WTC11 (cell line): ENCODE results near the gene ZFP36L2. TPM values are rescaled to one million over a fixed set of nuclear protein-coding genes. Genes with fewer than 3 reads are reported as not detected.

Experiments
- ATAC-seq: fragments of 200-7000 bp; cut with Tn5 transposase; 2 replicates; pipeline ENCODE4 v1.10.0; 2021; ENCODE audit warnings: mild to moderate bottlenecking, moderate library complexity
- CTCF ChIA-PET: fragments of 300-600 bp; sonication (Branson Sonifier 250); formaldehyde crosslinking; loops from one replicate; lab custom pipeline; 2021; ENCODE audit warnings: antibody characterized with exemption; lab: Charles Lee
- POLR2A ChIA-PET: fragments of 350-600 bp; sonication (Branson Sonifier 250); formaldehyde crosslinking; loops from one replicate; lab custom pipeline; 2021; ENCODE audit warnings: antibody characterized with exemption; lab: Charles Lee
- DNase-seq: peaks from one replicate; pipeline ENCODE4 v3.0.0; 2021; ENCODE audit warnings: low spot score
- H3K27ac Mint-ChIP-seq: 2 replicates; pipeline ENCODE4 v1.8.0; 2021; ENCODE audit warnings: mixed read lengths
- H3K27me3 Mint-ChIP-seq: 2 replicates; pipeline ENCODE4 v1.8.0; 2021; ENCODE audit warnings: low read depth, mild to moderate bottlenecking, moderate library complexity, mixed read lengths
- H3K36me3 Mint-ChIP-seq: 2 replicates; pipeline ENCODE4 v1.8.0; 2021; ENCODE audit warnings: mixed read lengths
- H3K4me1 Mint-ChIP-seq: 2 replicates; pipeline ENCODE4 v1.8.0; 2022; ENCODE audit warnings: mixed read lengths
- H3K4me3 Mint-ChIP-seq: 2 replicates; pipeline ENCODE4 v1.8.0; 2021; ENCODE audit warnings: mild to moderate bottlenecking, moderate library complexity, mixed read lengths
- H3K9me3 Mint-ChIP-seq: 2 replicates; pipeline ENCODE4 v1.8.0; 2021; ENCODE audit warnings: mixed read lengths
- ATF1 ChIP-seq: sonication (generic); formaldehyde crosslinking; IDR thresholded peaks from 2 replicates; pipeline ENCODE4 v1.8.1; 2023; ENCODE audit warnings: mild to moderate bottlenecking, moderate library complexity, missing genetic modification reagents
- ATF2 ChIP-seq: sonication (generic); formaldehyde crosslinking; IDR thresholded peaks from 2 replicates; pipeline ENCODE4 v1.8.1; 2022; ENCODE audit warnings: low read depth, missing genetic modification reagents, borderline replicate concordance
- CREB1 ChIP-seq: sonication (generic); formaldehyde crosslinking; IDR thresholded peaks from 2 replicates; pipeline ENCODE4 v1.8.0; 2023; ENCODE audit warnings: mild to moderate bottlenecking, missing genetic modification reagents
- EMX1 ChIP-seq: fragments of 250-450 bp; sonication (Bioruptor Pico); IDR thresholded peaks from 2 replicates; pipeline ENCODE4 v1.8.0; 2021; ENCODE audit warnings: mild to moderate bottlenecking
- ERG ChIP-seq: fragments of 250-450 bp; sonication (Bioruptor Pico); IDR thresholded peaks from 2 replicates; pipeline ENCODE4 v1.8.0; 2021; ENCODE audit warnings: mild to moderate bottlenecking
- FOXP4 ChIP-seq: sonication (generic); formaldehyde crosslinking; IDR thresholded peaks from 2 replicates; pipeline ENCODE4 v1.8.0; 2022; ENCODE audit warnings: mild to moderate bottlenecking, missing genetic modification reagents
- MXD4 ChIP-seq: fragments of 250-450 bp; sonication (Bioruptor Pico); IDR thresholded peaks from 2 replicates; pipeline ENCODE4 v1.8.0; 2021; ENCODE audit warnings: mild to moderate bottlenecking, moderate library complexity, borderline replicate concordance
- MYBL2 ChIP-seq: sonication (generic); formaldehyde crosslinking; IDR thresholded peaks from 2 replicates; pipeline ENCODE4 v1.8.1; 2023; ENCODE audit warnings: mild to moderate bottlenecking, moderate library complexity, missing genetic modification reagents
- NFATC4 ChIP-seq: fragments of 250-450 bp; sonication (Bioruptor Pico); IDR thresholded peaks from 2 replicates; pipeline ENCODE4 v1.9.0; 2021; ENCODE audit warnings: mild to moderate bottlenecking
- NFE2L1 ChIP-seq: sonication (generic); formaldehyde crosslinking; IDR thresholded peaks from 2 replicates; pipeline ENCODE4 v1.8.1; 2023; ENCODE audit warnings: missing genetic modification reagents
- PRRX2 ChIP-seq: fragments of 250-450 bp; sonication (Bioruptor Pico); IDR thresholded peaks from 2 replicates; pipeline ENCODE4 v1.8.0; 2021; ENCODE audit warnings: mild to moderate bottlenecking
- RORB ChIP-seq: fragments of 250-450 bp; sonication (Bioruptor Pico); IDR thresholded peaks from 2 replicates; pipeline ENCODE4 v1.9.0; 2021; ENCODE audit warnings: mild to moderate bottlenecking
- SMAD4 ChIP-seq: sonication (generic); formaldehyde crosslinking; IDR thresholded peaks from 2 replicates; pipeline ENCODE4 v1.8.0; 2022; ENCODE audit warnings: mild to moderate bottlenecking, missing genetic modification reagents
- TCF7 ChIP-seq: sonication (generic); formaldehyde crosslinking; IDR thresholded peaks from 2 replicates; pipeline ENCODE4 v1.8.0; 2022; ENCODE audit warnings: mild to moderate bottlenecking, low read depth, missing genetic modification reagents, moderate library complexity
- TEAD4 ChIP-seq: sonication (generic); formaldehyde crosslinking; IDR thresholded peaks from 2 replicates; pipeline ENCODE4 v1.8.0; 2022; ENCODE audit warnings: mild to moderate bottlenecking, missing genetic modification reagents
- total RNA-seq: library from RNA; stranded (reverse); gene quantifications from 3 replicates; pipeline ENCODE4 v1.2.3, GENCODE V29; 2021
- TF ChIP-seq, protein P1 (sequence below): sonication (generic); formaldehyde crosslinking; IDR thresholded peaks from 2 replicates; pipeline ENCODE4 v1.8.0; 2022; ENCODE audit warnings: missing genetic modification reagents
- TF ChIP-seq, protein P2 (sequence below): fragments of 250-450 bp; sonication (Bioruptor Pico); conservative IDR thresholded peaks from 2 replicates; pipeline ENCODE4 v1.9.0; 2021; ENCODE audit warnings: mild to moderate bottlenecking
- TF ChIP-seq, protein P3 (sequence below): fragments of 250-450 bp; sonication (Bioruptor Pico); IDR thresholded peaks from 2 replicates; pipeline ENCODE4 v1.9.0; 2021; ENCODE audit warnings: moderate library complexity, mild to moderate bottlenecking, inconsistent platforms, borderline replicate concordance
- TF ChIP-seq, protein P4 (sequence below): sonication (generic); formaldehyde crosslinking; IDR thresholded peaks from 2 replicates; pipeline ENCODE4 v1.8.0; 2023; ENCODE audit warnings: missing genetic modification reagents
- TF ChIP-seq, protein P5 (sequence below): sonication (generic); formaldehyde crosslinking; IDR thresholded peaks from 2 replicates; pipeline ENCODE4 v1.8.0; 2022; ENCODE audit warnings: mild to moderate bottlenecking, missing genetic modification reagents

ZFP36L2 gene
- total RNA-seq, 1 experiment from 2014 or later: 50.4 TPM

GRCh38 chr2:43230951-43231827 lies 4.8 kb upstream of the ZFP36L2 start:
- CTCF ChIA-PET: interaction anchor here (1.6 to 5.1 kb wide), 2 partner anchors 9 to 253 kb away, joined by 8 to 23 read pairs; no protein-coding TSS in a partner anchor
- Mint-ChIP-seq H3K4me3 (no peak overlapping the region), H3K27me3 (no peaks in the 10 kb centered on the region)

More at GRCh38 chr2:43230951-43231827, 4.8 kb upstream of the ZFP36L2 start:
- H3K4me1 Mint-ChIP-seq: peaks cover 39% of the 10 kb centered on the region
- TF ChIP-seq NFATC4 (CRISPR knock-in tag) (no peak), EMX1 (CRISPR knock-in tag) (no peak), NFE2L1 (CRISPR knock-in tag) (no peak), CREB1 (CRISPR knock-in tag) (no peak), MXD4 (CRISPR knock-in tag) (no peak), ATF2 (CRISPR knock-in tag) (no peak), SMAD4 (no peak), RORB (CRISPR knock-in tag) (no peak), ERG (CRISPR knock-in tag) (no peak), TCF7 (no peak), MYBL2 (CRISPR knock-in tag) (no peak), FOXP4 (CRISPR knock-in tag) (no peak), TEAD4 (no peak), PRRX2 (no peak), ATF1 (no peak)
- TF ChIP-seq, protein P1, sequence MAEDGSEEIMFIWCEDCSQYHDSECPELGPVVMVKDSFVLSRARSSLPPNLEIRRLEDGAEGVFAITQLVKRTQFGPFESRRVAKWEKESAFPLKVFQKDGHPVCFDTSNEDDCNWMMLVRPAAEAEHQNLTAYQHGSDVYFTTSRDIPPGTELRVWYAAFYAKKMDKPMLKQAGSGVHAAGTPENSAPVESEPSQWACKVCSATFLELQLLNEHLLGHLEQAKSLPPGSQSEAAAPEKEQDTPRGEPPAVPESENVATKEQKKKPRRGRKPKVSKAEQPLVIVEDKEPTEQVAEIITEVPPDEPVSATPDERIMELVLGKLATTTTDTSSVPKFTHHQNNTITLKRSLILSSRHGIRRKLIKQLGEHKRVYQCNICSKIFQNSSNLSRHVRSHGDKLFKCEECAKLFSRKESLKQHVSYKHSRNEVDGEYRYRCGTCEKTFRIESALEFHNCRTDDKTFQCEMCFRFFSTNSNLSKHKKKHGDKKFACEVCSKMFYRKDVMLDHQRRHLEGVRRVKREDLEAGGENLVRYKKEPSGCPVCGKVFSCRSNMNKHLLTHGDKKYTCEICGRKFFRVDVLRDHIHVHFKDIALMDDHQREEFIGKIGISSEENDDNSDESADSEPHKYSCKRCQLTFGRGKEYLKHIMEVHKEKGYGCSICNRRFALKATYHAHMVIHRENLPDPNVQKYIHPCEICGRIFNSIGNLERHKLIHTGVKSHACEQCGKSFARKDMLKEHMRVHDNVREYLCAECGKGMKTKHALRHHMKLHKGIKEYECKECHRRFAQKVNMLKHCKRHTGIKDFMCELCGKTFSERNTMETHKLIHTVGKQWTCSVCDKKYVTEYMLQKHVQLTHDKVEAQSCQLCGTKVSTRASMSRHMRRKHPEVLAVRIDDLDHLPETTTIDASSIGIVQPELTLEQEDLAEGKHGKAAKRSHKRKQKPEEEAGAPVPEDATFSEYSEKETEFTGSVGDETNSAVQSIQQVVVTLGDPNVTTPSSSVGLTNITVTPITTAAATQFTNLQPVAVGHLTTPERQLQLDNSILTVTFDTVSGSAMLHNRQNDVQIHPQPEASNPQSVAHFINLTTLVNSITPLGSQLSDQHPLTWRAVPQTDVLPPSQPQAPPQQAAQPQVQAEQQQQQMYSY (CRISPR knock-in tag): no peak
- TF ChIP-seq, protein P2, sequence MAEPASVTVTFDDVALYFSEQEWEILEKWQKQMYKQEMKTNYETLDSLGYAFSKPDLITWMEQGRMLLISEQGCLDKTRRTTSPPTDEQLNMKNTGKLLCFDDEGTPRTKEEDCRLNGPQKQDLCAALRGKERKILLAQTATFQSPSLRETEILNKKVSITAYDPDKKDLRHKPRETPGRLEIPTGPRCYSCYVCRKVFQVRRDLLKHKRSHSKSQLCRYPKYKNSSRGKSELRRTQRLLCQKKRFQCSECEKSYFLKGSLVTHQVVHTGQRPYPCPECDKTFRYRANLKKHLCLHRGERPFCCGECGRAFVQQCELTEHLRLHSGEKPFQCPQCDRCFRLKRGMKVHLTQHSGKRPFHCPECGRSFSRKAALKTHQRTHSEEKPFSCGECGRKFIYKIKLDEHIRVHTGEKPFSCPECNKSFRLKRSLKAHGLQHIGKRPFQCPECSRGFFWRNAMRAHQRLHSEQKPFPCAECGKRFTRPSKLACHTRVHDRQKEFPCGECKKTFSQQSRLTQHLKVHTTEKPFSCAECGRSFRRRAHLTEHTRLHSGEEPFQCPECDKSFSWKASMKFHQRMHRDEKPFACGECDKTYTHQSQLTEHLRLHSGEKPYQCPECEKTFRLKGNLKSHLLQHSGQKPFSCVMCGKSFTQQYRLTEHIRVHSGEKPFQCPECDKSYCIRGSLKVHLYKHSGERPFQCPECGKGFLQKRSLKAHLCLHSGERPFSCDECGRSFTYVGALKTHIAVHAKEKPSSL (CRISPR knock-in tag): no peak
- TF ChIP-seq, protein P3, sequence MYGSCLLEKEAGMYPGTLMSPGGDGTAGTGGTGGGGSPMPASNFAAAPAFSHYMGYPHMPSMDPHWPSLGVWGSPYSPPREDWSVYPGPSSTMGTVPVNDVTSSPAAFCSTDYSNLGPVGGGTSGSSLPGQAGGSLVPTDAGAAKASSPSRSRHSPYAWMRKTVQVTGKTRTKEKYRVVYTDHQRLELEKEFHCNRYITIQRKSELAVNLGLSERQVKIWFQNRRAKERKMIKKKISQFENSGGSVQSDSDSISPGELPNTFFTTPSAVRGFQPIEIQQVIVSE (CRISPR knock-in tag): no peak
- TF ChIP-seq, protein P4, sequence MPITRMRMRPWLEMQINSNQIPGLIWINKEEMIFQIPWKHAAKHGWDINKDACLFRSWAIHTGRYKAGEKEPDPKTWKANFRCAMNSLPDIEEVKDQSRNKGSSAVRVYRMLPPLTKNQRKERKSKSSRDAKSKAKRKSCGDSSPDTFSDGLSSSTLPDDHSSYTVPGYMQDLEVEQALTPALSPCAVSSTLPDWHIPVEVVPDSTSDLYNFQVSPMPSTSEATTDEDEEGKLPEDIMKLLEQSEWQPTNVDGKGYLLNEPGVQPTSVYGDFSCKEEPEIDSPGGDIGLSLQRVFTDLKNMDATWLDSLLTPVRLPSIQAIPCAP (CRISPR knock-in tag): no peak
- TF ChIP-seq, protein P5, sequence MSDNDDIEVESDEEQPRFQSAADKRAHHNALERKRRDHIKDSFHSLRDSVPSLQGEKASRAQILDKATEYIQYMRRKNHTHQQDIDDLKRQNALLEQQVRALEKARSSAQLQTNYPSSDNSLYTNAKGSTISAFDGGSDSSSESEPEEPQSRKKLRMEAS (CRISPR knock-in tag): no peak
- no peaks in the 10 kb centered on the region for H3K36me3 Mint-ChIP-seq
- DNase-seq: no peak
- no peaks in the 10 kb centered on the region for H3K9me3 Mint-ChIP-seq
- H3K27ac Mint-ChIP-seq: peak overlapping the region; percentile 84
- POLR2A ChIA-PET: no interaction called here
- no peak for ATAC-seq
